ENCODE results near the gene SLC5A11.
A peak's percentile ranks its signal among the peaks of the same experiment; 100 is the strongest.
"Not testable (repeated sequence)": the region's sequence is repeated elsewhere in the genome, so short reads cannot be mapped to it uniquely, and the experiment has no call there.

SLC5A11 gene

GRCh38 chr16:24845726-24846547 lies at the start of gene SLC5A11:
TSS of gene SLC5A11 (plus strand) at chr16:24845963. CDS start at chr16:24858644, 12,681 bp downstream.
- DNase-seq, result no peak

GRCh38 chr16:24800586-24800985 lies 45.2 kb upstream of the SLC5A11 start:
- DNase-seq, result no peak

- DNase-seq, result no peak
These were observed 43.9 kb upstream of the SLC5A11 start for GRCh38 chr16:24801761-24802302.

- no peak for DNase-seq
These were observed 40.3 kb upstream of the SLC5A11 start for GRCh38 chr16:24805484-24805883.

- DNase-seq, result no peak
These were observed 38.5 kb upstream of the SLC5A11 start for GRCh38 chr16:24807301-24807700.

GRCh38 chr16:24810951-24811843 lies 34.6 kb upstream of the SLC5A11 start:
- DNase-seq, result no peak

GRCh38 chr16:24812813-24813212 lies 33.0 kb upstream of the SLC5A11 start:
- DNase-seq, result not testable (repeated sequence)

- no peak for DNase-seq
These were observed 30.7 kb upstream of the SLC5A11 start for GRCh38 chr16:24815021-24815420.

GRCh38 chr16:24816688-24817087 lies 29.1 kb upstream of the SLC5A11 start:
- no peak for DNase-seq

GRCh38 chr16:24819462-24820040 lies 26.2 kb upstream of the SLC5A11 start:
- no peak for DNase-seq

- DNase-seq, result no peak
These were observed 25.2 kb upstream of the SLC5A11 start for GRCh38 chr16:24820522-24820921.

GRCh38 chr16:24821129-24821528 lies 24.6 kb upstream of the SLC5A11 start:
- DNase-seq, result no peak

- no peak for DNase-seq
These were observed 23.2 kb upstream of the SLC5A11 start for GRCh38 chr16:24822542-24822941.

GRCh38 chr16:24822974-24823373 lies 22.8 kb upstream of the SLC5A11 start:
- DNase-seq, result no peak

GRCh38 chr16:24825696-24826095 lies 20.1 kb upstream of the SLC5A11 start:
- DNase-seq, result no peak

GRCh38 chr16:24826096-24826690 lies 19.6 kb upstream of the SLC5A11 start:
- no peak for DNase-seq

GRCh38 chr16:24826817-24827566 lies 18.8 kb upstream of the SLC5A11 start:
- no peak for DNase-seq

GRCh38 chr16:24829153-24829552 lies 16.6 kb upstream of the SLC5A11 start:
- DNase-seq, result no peak

- no peak for DNase-seq
These were observed 12.4 kb upstream of the SLC5A11 start for GRCh38 chr16:24833352-24833751.

GRCh38 chr16:24834459-24835335 lies 11.1 kb upstream of the SLC5A11 start:
- peak in 1 of 2 experiments; percentile 22 for DNase-seq

GRCh38 chr16:24836836-24837235 lies 8.9 kb upstream of the SLC5A11 start:
- DNase-seq, result no peak

Data from NCI-H446 (cell line).